Liver (tissue), 9 donors: ENCODE results near the gene ACOT13. TPM values are rescaled to one million over a fixed set of nuclear protein-coding genes. Genes with fewer than 3 reads are reported as not detected.

Source experiments
- DNase-seq: peaks from one replicate; pipeline ENCODE4 v3.0.0-alpha.2; 2017; ENCODE audit warnings: low spot score
- H3K27ac ChIP-seq, 2 donors: one replicate each; pipeline ENCODE4 v1.7.0; 2013; ENCODE audit warnings: inconsistent platforms in 2 of 2, low read length in 2 of 2, control low read depth in 1 of 2, low read depth in 1 of 2, mild to moderate bottlenecking in 1 of 2
- H3K27me3 ChIP-seq, 4 donors: one replicate each; pipeline versions ENCODE4 v1.6.1 to v1.7.0; 2013; ENCODE audit warnings: low read length in 3 of 4, inconsistent platforms in 1 of 4, mild to moderate bottlenecking in 1 of 4, moderate library complexity in 1 of 4; ENCODE audit not compliant: control insufficient read depth in 4 of 4, insufficient read depth in 4 of 4
- H3K36me3 ChIP-seq, 4 donors: one replicate each; pipeline versions ENCODE4 v1.6.1 to v1.7.0; 2013; ENCODE audit warnings: low read length in 3 of 4, mild to moderate bottlenecking in 3 of 4, low read depth in 1 of 4, moderate library complexity in 1 of 4; ENCODE audit not compliant: control insufficient read depth in 4 of 4, insufficient read depth in 3 of 4
- H3K4me1 ChIP-seq, 4 donors: one replicate each; pipeline versions ENCODE4 v1.6.1 to v1.7.0; 2013; ENCODE audit warnings: low read length in 3 of 4, mild to moderate bottlenecking in 3 of 4, moderate library complexity in 1 of 4; ENCODE audit not compliant: control insufficient read depth in 4 of 4, insufficient read depth in 4 of 4
- H3K4me3 ChIP-seq, 3 donors: one replicate each; pipeline versions ENCODE4 v1.6.1 to v1.7.0; 2013; ENCODE audit warnings: low read length in 3 of 3, control low read depth in 1 of 3, low read depth in 1 of 3, mild to moderate bottlenecking in 1 of 3
- H3K9ac ChIP-seq, 2 donors: one replicate each; pipeline ENCODE4 v1.7.0; 2013; ENCODE audit warnings: low read length in 2 of 2, mild to moderate bottlenecking in 2 of 2, moderate library complexity in 2 of 2, control low read depth in 1 of 2, low read depth in 1 of 2
- H3K9me3 ChIP-seq, 4 donors: one replicate each; pipeline versions ENCODE4 v1.6.1 to v1.7.0; 2013; ENCODE audit warnings: low read length in 3 of 4; ENCODE audit not compliant: control insufficient read depth in 4 of 4
- ATF3 ChIP-seq: IDR thresholded peaks from 2 replicates; pipeline ENCODE4 v1.6.1; 2016; ENCODE audit warnings: antibody characterized with exemption
- EGR1 ChIP-seq, 2 donors: IDR thresholded peaks; 2 replicates each; pipeline ENCODE4 v1.6.1; 2016 to 2018; ENCODE audit warnings: antibody characterized with exemption in 2 of 2, low read depth in 2 of 2
- FOXA1 ChIP-seq: IDR thresholded peaks from 2 replicates; pipeline ENCODE4 v1.6.1; 2016; ENCODE audit warnings: antibody characterized with exemption
- FOXA2 ChIP-seq: IDR thresholded peaks from 2 replicates; pipeline ENCODE4 v1.6.1; 2016; ENCODE audit warnings: antibody characterized with exemption
- GABPA ChIP-seq, 2 donors: IDR thresholded peaks in 1 of 2; conservative IDR thresholded peaks in 1 of 2; 2 replicates each; pipeline ENCODE4 v1.6.1; 2016; ENCODE audit warnings: antibody characterized with exemption in 2 of 2, mild to moderate bottlenecking in 1 of 2, moderate library complexity in 1 of 2
- HNF4G ChIP-seq: IDR thresholded peaks from 2 replicates; pipeline ENCODE4 v1.6.1; 2016; ENCODE audit warnings: antibody characterized with exemption
- NR2F2 ChIP-seq: IDR thresholded peaks from 2 replicates; pipeline ENCODE4 v1.6.1; 2016; ENCODE audit warnings: antibody characterized with exemption
- RAD21 ChIP-seq, 2 donors: IDR thresholded peaks; 2 replicates each; pipeline ENCODE4 v1.6.1; 2016; ENCODE audit warnings: antibody characterized with exemption in 2 of 2, mild to moderate bottlenecking in 2 of 2
- RXRA ChIP-seq, 2 donors: IDR thresholded peaks; 2 replicates each; pipeline ENCODE4 v1.6.1; 2017 to 2018; ENCODE audit warnings: antibody characterized with exemption in 2 of 2, mild to moderate bottlenecking in 1 of 2
- SP1 ChIP-seq: IDR thresholded peaks from 2 replicates; pipeline ENCODE4 v1.6.1; 2018; ENCODE audit warnings: antibody characterized with exemption, mild to moderate bottlenecking
- TAF1 ChIP-seq: conservative IDR thresholded peaks from 2 replicates; pipeline ENCODE4 v1.6.1; 2016; ENCODE audit warnings: antibody characterized with exemption, mild to moderate bottlenecking
- ZBTB33 ChIP-seq: IDR thresholded peaks from 2 replicates; pipeline ENCODE4 v1.6.1; 2016; ENCODE audit warnings: antibody characterized with exemption
- WGBS: extraction: QIAGEN DNeasy Blood & Tissue Kit; methylation state at CpG from one replicate; pipeline ENCODE4 v1.1.7; 2013; 5-methylcytosine and 5-hydroxymethylcytosine counted together
- polyA plus RNA-seq, 2 donors: library from polyadenylated mRNA; stranded (reverse) in 1 of 2; unstranded in 1 of 2; fragments of 200-250 nt in 1 of 2; fragments of >200 nt in 1 of 2; fragmentation: Nextera tagmentation in 1 of 2; extraction: Ambion mirVana in 1 of 2; gene quantifications; one replicate each; pipeline versions ENCODE4 v1.2.1 to v1.2.3, GENCODE V29; 2013 to 2015
- total RNA-seq, 2 donors: library from RNA; depleted of rRNA; stranded (reverse); fragments of >200 nt; gene quantifications; one replicate each; pipeline ENCODE4 v1.2.3, GENCODE V29; 2014
- TF ChIP-seq, protein P1 (sequence below): fragments of 150-350 bp; IDR thresholded peaks from 2 replicates; pipeline ENCODE4 v1.5.1; 2017; ENCODE audit warnings: improper control_type of control experiment, low read depth, low read length; ENCODE audit not compliant: missing input control
- TF ChIP-seq, protein P2 (sequence below): IDR thresholded peaks from 2 replicates; pipeline ENCODE4 v1.6.1; 2016; ENCODE audit warnings: antibody characterized with exemption, mild to moderate bottlenecking
- TF ChIP-seq, protein P3 (sequence below): IDR thresholded peaks from 2 replicates; pipeline ENCODE4 v1.6.1; 2016; ENCODE audit warnings: antibody characterized with exemption
- donor health status: healthy.
- donor health status: healthy.
- donor health status: healthy.
- donor health status: healthy.
- donor health status: healthy.

Gene ACOT13
- total and polyA plus RNA-seq, 4 donors, result 9.9 to 90.0 (median 21.3) TPM

GRCh38 chr6:24619661-24620060, 47.2 kb upstream of the ACOT13 start:
- DNase-seq, result no peak
- TF ChIP-seq, protein P1, sequence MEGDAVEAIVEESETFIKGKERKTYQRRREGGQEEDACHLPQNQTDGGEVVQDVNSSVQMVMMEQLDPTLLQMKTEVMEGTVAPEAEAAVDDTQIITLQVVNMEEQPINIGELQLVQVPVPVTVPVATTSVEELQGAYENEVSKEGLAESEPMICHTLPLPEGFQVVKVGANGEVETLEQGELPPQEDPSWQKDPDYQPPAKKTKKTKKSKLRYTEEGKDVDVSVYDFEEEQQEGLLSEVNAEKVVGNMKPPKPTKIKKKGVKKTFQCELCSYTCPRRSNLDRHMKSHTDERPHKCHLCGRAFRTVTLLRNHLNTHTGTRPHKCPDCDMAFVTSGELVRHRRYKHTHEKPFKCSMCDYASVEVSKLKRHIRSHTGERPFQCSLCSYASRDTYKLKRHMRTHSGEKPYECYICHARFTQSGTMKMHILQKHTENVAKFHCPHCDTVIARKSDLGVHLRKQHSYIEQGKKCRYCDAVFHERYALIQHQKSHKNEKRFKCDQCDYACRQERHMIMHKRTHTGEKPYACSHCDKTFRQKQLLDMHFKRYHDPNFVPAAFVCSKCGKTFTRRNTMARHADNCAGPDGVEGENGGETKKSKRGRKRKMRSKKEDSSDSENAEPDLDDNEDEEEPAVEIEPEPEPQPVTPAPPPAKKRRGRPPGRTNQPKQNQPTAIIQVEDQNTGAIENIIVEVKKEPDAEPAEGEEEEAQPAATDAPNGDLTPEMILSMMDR, result no peak
- no peak for TF ChIP-seq GABPA (IDR thresholded peaks at IDR 0.05 in 1 of 2, conservative IDR thresholded peaks at IDR 0.05 in 1 of 2)
- TF ChIP-seq, protein P2, sequence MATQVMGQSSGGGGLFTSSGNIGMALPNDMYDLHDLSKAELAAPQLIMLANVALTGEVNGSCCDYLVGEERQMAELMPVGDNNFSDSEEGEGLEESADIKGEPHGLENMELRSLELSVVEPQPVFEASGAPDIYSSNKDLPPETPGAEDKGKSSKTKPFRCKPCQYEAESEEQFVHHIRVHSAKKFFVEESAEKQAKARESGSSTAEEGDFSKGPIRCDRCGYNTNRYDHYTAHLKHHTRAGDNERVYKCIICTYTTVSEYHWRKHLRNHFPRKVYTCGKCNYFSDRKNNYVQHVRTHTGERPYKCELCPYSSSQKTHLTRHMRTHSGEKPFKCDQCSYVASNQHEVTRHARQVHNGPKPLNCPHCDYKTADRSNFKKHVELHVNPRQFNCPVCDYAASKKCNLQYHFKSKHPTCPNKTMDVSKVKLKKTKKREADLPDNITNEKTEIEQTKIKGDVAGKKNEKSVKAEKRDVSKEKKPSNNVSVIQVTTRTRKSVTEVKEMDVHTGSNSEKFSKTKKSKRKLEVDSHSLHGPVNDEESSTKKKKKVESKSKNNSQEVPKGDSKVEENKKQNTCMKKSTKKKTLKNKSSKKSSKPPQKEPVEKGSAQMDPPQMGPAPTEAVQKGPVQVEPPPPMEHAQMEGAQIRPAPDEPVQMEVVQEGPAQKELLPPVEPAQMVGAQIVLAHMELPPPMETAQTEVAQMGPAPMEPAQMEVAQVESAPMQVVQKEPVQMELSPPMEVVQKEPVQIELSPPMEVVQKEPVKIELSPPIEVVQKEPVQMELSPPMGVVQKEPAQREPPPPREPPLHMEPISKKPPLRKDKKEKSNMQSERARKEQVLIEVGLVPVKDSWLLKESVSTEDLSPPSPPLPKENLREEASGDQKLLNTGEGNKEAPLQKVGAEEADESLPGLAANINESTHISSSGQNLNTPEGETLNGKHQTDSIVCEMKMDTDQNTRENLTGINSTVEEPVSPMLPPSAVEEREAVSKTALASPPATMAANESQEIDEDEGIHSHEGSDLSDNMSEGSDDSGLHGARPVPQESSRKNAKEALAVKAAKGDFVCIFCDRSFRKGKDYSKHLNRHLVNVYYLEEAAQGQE, result no peak
- no peak for TF ChIP-seq FOXA1
- no peak for TF ChIP-seq ATF3
- no peak for TF ChIP-seq FOXA2
- no peak for TF ChIP-seq RAD21 (IDR thresholded peaks at IDR 0.05)
- TF ChIP-seq ZBTB33, result no peak
- no peak for TF ChIP-seq SP1
- H3K27me3 ChIP-seq, result no peaks in the 10 kb centered on the region
- WGBS, result 94% methylated on average over 5 of the region's 5 CpGs
- H3K9me3 ChIP-seq, result no peaks in the 10 kb centered on the region
- H3K4me3 ChIP-seq, result no peak overlapping the region
- no peaks in the 10 kb centered on the region for H3K4me1 ChIP-seq
- no peaks in the 10 kb centered on the region for H3K36me3 ChIP-seq
- H3K9ac ChIP-seq, result no peak overlapping the region
- H3K27ac ChIP-seq, result no peak overlapping the region

GRCh38 chr6:24620637-24621036, 46.2 kb upstream of the ACOT13 start:
- Histone ChIP-seq H3K4me3 (no peak overlapping the region), H3K9ac (no peak overlapping the region), H3K27ac (no peak overlapping the region), H3K9me3 (no peaks in the 10 kb centered on the region), H3K36me3 (no peaks in the 10 kb centered on the region), H3K27me3 (no peaks in the 10 kb centered on the region), H3K4me1 (no peaks in the 10 kb centered on the region)
- no peak for DNase-seq
- 94% methylated on average over 3 of the region's 3 CpGs for WGBS
- TF ChIP-seq ZBTB33, result no peak
- TF ChIP-seq HNF4G, result no peak
- TF ChIP-seq, protein P3, sequence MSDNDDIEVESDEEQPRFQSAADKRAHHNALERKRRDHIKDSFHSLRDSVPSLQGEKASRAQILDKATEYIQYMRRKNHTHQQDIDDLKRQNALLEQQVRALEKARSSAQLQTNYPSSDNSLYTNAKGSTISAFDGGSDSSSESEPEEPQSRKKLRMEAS, result no peak
- no peak for TF ChIP-seq RXRA (IDR thresholded peaks at IDR 0.05)
- no peak for TF ChIP-seq EGR1 (IDR thresholded peaks at IDR 0.05; ENCODE audit: low read depth in 2 of 2)
- TF ChIP-seq TAF1, result no peak
- TF ChIP-seq NR2F2, result no peak
- TF ChIP-seq RAD21 (IDR thresholded peaks at IDR 0.05), result no peak
- no peak for TF ChIP-seq FOXA1
